Skeletal muscle tissue (tissue), 4 donors: ENCODE data around the gene STN1. TPM values are rescaled to one million over a fixed set of nuclear protein-coding genes. Genes with fewer than 3 reads are reported as not detected.

Experiments
- H3K27ac ChIP-seq: one replicate; pipeline ENCODE4 v1.7.0; 2013; ENCODE audit warnings: mild to moderate bottlenecking, low read depth, low read length, inconsistent platforms
- H3K27me3 ChIP-seq, 3 donors: one replicate each; pipeline ENCODE4 v1.7.0; 2013; ENCODE audit warnings: low read length in 3 of 3; ENCODE audit not compliant: control insufficient read depth in 3 of 3, insufficient read depth in 3 of 3
- H3K36me3 ChIP-seq, 3 donors: one replicate each; pipeline ENCODE4 v1.7.0; 2013; ENCODE audit warnings: low read length in 3 of 3; ENCODE audit not compliant: control insufficient read depth in 3 of 3, insufficient read depth in 3 of 3
- H3K4me1 ChIP-seq, 3 donors: one replicate each; pipeline ENCODE4 v1.7.0; 2013; ENCODE audit warnings: low read length in 3 of 3, mild to moderate bottlenecking in 3 of 3; ENCODE audit not compliant: control insufficient read depth in 3 of 3, insufficient read depth in 3 of 3
- H3K4me3 ChIP-seq, 3 donors: one replicate each; pipeline ENCODE4 v1.7.0; 2013; ENCODE audit warnings: low read length in 3 of 3
- H3K9ac ChIP-seq, 3 donors: one replicate each; pipeline ENCODE4 v1.7.0; 2013; ENCODE audit warnings: low read length in 3 of 3, mild to moderate bottlenecking in 3 of 3, moderate library complexity in 2 of 3, low read depth in 1 of 3
- H3K9me3 ChIP-seq, 3 donors: one replicate each; pipeline ENCODE4 v1.7.0; 2013; ENCODE audit warnings: low read length in 3 of 3; ENCODE audit not compliant: control insufficient read depth in 3 of 3
- total RNA-seq: library from RNA; depleted of rRNA; stranded (reverse); fragments of >200 nt; gene quantifications from one replicate; pipeline ENCODE4 v1.2.3, GENCODE V29; 2014
- donor health status: Osteomylitis.

STN1 gene
- total RNA-seq, 1 donor from 2014 or later: 20.9 TPM

DNA sequence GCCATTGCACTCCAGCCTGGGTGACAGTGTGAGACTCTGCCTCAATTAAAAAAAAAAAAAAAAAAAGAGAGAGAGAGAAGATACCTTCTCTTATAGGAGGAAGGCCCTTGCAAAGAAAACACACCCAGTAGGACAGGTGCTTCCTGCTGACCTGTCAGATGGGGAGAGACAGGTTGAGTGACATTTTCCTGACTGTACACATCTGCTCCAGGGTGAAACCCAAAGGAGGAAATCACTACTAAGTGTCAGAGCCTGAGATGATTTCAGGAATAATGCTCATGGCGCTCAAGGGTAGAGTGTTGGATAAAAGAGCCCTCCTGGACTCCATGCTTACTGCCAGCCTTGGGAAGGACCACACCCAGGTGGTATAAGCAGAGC lies 1.7 kb upstream of the STN1 start:
- no peak overlapping the region for H3K27ac ChIP-seq
- peaks cover 0 to 2% (median 0%) of the 10 kb centered on the region in 3 donors for H3K36me3 ChIP-seq
- H3K4me1 ChIP-seq: peaks cover 15 to 29% (median 24%) of the 10 kb centered on the region in 3 donors
- no peaks in the 10 kb centered on the region for H3K9me3 ChIP-seq
- H3K27me3 ChIP-seq: no peaks in the 10 kb centered on the region
- no peak overlapping the region for H3K9ac ChIP-seq
- no peak overlapping the region for H3K4me3 ChIP-seq

DNA sequence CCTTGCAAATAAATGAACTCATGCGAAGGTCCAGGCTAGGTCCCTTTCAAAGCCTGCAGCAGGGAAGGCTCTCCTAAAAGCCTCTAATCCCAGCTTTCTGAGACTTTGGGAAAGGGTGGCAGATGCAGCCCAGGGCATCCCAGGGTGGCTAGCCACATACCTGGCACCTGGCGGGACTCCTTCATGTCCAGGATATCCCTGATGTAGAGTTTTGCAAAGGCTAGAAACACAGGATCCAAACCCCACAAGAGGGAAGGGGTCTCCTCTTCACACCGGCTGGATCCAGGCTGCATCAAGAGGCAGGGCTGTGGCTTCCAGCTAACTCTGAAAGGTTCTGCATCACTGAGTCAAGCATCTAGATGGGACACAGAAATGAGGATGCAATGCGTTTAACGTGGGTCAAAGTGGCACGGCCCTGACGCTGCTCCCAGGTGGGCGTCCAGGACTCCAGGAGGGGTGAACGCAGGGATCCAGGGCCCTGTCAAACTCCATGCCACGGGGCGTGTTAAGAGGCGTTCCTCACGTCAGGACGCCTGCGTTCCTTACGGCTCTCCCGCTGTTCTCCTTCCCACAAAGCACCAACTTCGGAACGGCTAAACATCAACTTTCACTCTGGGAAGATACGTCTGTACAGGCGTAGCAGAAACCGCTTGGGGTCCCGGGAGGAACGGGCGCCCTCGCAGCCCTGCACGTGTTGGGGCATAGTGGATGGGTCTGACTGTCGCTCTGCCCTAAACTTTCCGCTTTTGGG lies 507 bp downstream of the STN1 start:
- H3K4me3 ChIP-seq: peak overlapping the region; percentile 86 to 95 (median 92)
- H3K4me1 ChIP-seq: peaks cover 15 to 29% (median 26%) of the 10 kb centered on the region in 3 donors
- no peaks in the 10 kb centered on the region for H3K27me3 ChIP-seq

DNA sequence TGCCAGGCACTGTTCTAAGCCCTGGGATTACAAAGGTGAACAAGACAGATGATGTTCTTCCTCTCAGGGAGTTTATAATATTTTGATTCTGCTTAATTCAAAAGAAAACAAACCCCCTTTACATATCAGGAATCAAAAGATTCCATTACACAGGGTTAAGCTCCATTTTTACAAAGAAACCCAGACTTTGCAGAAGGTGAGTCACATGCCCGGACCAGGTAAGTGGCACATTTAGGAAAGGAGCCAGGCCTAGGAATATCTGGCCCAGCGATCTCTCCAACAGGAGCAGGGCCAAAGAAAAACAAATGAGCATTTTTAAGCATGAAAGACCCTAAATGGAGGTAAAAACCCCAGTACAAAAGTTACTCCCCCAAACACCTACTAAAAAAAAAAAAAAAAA lies 1.1 kb downstream of the STN1 start:
- Histone ChIP-seq H3K9me3 (no peaks in the 10 kb centered on the region), H3K4me3 (peak overlapping the region; percentile 86 to 95 (median 92)), H3K9ac (peak overlapping the region; percentile 86 to 94 (median 94)), H3K4me1 (peaks cover 15 to 29% (median 26%) of the 10 kb centered on the region in 3 donors), H3K36me3 (peaks cover 0 to 2% (median 0%) of the 10 kb centered on the region in 3 donors), H3K27me3 (no peaks in the 10 kb centered on the region), H3K27ac (peak overlapping the region; percentile 84)

More for the DNA sequence above, 507 bp downstream of the STN1 start:
- Histone ChIP-seq H3K36me3 (peaks cover 0 to 2% (median 0%) of the 10 kb centered on the region in 3 donors), H3K9ac (peak overlapping the region; percentile 86 to 94 (median 94)), H3K27ac (peak overlapping the region; percentile 84), H3K9me3 (no peaks in the 10 kb centered on the region)

GRCh38 chr10:103916254-103916653 lies 1.7 kb downstream of the STN1 start:
- H3K4me3 ChIP-seq: peak overlapping the region; percentile 1 to 57 (median 6)
- H3K27me3 ChIP-seq: no peaks in the 10 kb centered on the region
- no peaks in the 10 kb centered on the region for H3K9me3 ChIP-seq
- H3K4me1 ChIP-seq: peaks cover 15 to 30% (median 26%) of the 10 kb centered on the region in 3 donors
- peak overlapping the region; percentile 54 for H3K27ac ChIP-seq
- H3K36me3 ChIP-seq: peaks cover 0 to 2% (median 0%) of the 10 kb centered on the region in 3 donors
- H3K9ac ChIP-seq: peak overlapping the region in 1 of 3 donors; percentile 86

- Histone ChIP-seq H3K27me3 (no peaks in the 10 kb centered on the region), H3K36me3 (peaks cover 0 to 2% (median 0%) of the 10 kb centered on the region in 3 donors), H3K27ac (peak overlapping the region; percentile 54), H3K9me3 (no peaks in the 10 kb centered on the region), H3K4me1 (peaks cover 15 to 33% (median 29%) of the 10 kb centered on the region in 3 donors), H3K9ac (peak overlapping the region in 1 of 3 donors; percentile 28), H3K4me3 (peak overlapping the region; percentile 1 to 52 (median 36))
Observed at GRCh38 chr10:103915796-103916195, 2.2 kb downstream of the STN1 start.

GRCh38 chr10:103912759-103913158 lies 5.2 kb downstream of the STN1 start:
- Histone ChIP-seq H3K4me1 (peaks cover 17 to 41% (median 33%) of the 10 kb centered on the region in 3 donors), H3K9ac (no peak overlapping the region), H3K27me3 (no peaks in the 10 kb centered on the region), H3K27ac (no peak overlapping the region), H3K4me3 (no peak overlapping the region), H3K9me3 (no peaks in the 10 kb centered on the region), H3K36me3 (peaks cover 0 to 2% (median 0%) of the 10 kb centered on the region in 3 donors)

DNA sequence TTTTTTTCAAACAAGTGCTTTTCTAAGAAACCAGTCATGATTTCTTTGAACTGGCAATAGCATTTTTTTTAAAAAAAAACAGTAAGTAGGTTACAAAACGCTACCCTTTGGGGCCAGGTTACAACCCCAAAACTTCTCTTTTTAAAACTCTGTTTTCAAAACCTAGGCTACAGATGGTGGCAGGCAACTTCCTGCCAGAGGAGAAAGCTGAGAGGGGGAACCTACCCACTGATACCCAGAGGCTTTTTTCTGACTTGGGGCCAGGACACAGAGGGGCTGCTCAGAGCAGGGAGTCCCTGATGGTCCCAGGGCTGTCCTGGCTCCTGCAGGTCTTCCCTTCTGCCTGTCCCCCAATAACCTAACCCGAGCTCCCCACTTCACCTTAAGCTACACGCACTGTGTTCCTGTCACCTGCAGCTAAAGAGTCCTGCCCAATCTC lies 6.9 kb downstream of the STN1 start:
- Histone ChIP-seq H3K27ac (peak overlapping the region; percentile 33), H3K9ac (no peak overlapping the region), H3K36me3 (peaks cover 0 to 2% (median 0%) of the 10 kb centered on the region in 3 donors), H3K27me3 (no peaks in the 10 kb centered on the region), H3K4me3 (no peak overlapping the region), H3K9me3 (no peaks in the 10 kb centered on the region), H3K4me1 (peaks cover 7 to 25% (median 19%) of the 10 kb centered on the region in 3 donors)

GRCh38 chr10:103910442-103911012 lies 7.5 kb downstream of the STN1 start:
- H3K4me1 ChIP-seq: peaks cover 7 to 23% (median 15%) of the 10 kb centered on the region in 3 donors

DNA sequence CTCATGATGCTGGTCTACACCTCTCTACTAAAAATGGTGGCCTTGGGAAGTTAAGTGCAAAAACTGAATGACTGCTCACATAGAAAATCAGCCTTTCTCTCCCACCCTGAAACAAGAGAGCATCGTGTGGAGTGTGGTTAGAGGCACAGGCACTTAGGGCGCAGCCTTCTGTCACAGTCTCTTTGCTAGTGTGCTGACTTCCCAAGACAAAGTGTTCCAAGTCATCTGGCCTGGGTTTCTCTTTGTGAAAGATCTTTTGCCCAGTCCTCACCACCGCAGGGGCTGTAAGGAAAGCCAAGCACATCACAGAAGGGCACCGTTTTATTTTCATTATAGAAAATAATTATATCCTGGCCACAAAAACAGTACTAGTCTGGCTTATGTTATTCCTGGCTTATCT lies 12.5 kb downstream of the STN1 start:
- Histone ChIP-seq H3K9me3 (no peaks in the 10 kb centered on the region), H3K27ac (no peak overlapping the region), H3K27me3 (no peaks in the 10 kb centered on the region), H3K4me3 (no peak overlapping the region), H3K36me3 (peaks cover 5 to 18% (median 11%) of the 10 kb centered on the region in 3 donors), H3K9ac (no peak overlapping the region), H3K4me1 (peaks cover 7 to 14% (median 8%) of the 10 kb centered on the region in 3 donors)

More at GRCh38 chr10:103910442-103911012, 7.5 kb downstream of the STN1 start:
- Histone ChIP-seq H3K36me3 (peaks cover 0 to under 1% (median 0%) of the 10 kb centered on the region in 3 donors), H3K27ac (peak overlapping the region; percentile 33), H3K4me3 (no peak overlapping the region), H3K9me3 (no peaks in the 10 kb centered on the region), H3K9ac (peak overlapping the region in 1 of 3 donors; percentile 20), H3K27me3 (no peaks in the 10 kb centered on the region)

- no peaks in the 10 kb centered on the region for H3K9me3 ChIP-seq
- H3K4me1 ChIP-seq: peaks cover 0 to under 1% (median 0%) of the 10 kb centered on the region in 3 donors
- H3K36me3 ChIP-seq: peaks cover 15 to 42% (median 35%) of the 10 kb centered on the region in 3 donors
- no peak overlapping the region for H3K9ac ChIP-seq
- H3K27me3 ChIP-seq: no peaks in the 10 kb centered on the region
- no peak overlapping the region for H3K4me3 ChIP-seq
- no peak overlapping the region for H3K27ac ChIP-seq
Observed at GRCh38 chr10:103901299-103901698, 16.7 kb downstream of the STN1 start.
